ENCODE measurements around the gene GPR35. TPM values are rescaled to one million over a fixed set of nuclear protein-coding genes. Genes with fewer than 3 reads are reported as not detected.

Gene GPR35
- polyA plus RNA-seq, 1 donor (not counting 4 experiments of a cell fraction or from before 2014, with no cell fraction given): 0.04 TPM

GRCh38 chr2:240603081-240603835, 22.0 kb upstream of the GPR35 start:
- no peaks in the 10 kb centered on the region for H3K79me2 ChIP-seq (ENCODE audit: control insufficient read depth, insufficient read depth, low read length)
- H3K9ac ChIP-seq (ENCODE audit: control insufficient read depth, extremely low read depth, insufficient read depth, low read length): no peak overlapping the region
- H3K4me3 ChIP-seq (ENCODE audit: control insufficient read depth in 2 of 3, extremely low read depth in 1 of 3, insufficient read depth in 2 of 3, low read depth in 1 of 3, low read length in 3 of 3): no peak overlapping the region
- no peaks in the 10 kb centered on the region for H3K27me3 ChIP-seq (ENCODE audit: control insufficient read depth, extremely low read depth, insufficient read depth, low read length)
- no peak for DNase-seq (ENCODE audit: low read depth, low spot score)
- H3K4me1 ChIP-seq (ENCODE audit: control insufficient read depth, extremely low read depth, insufficient read depth, low read length): no peaks in the 10 kb centered on the region
- H4K20me1 ChIP-seq (ENCODE audit: control insufficient read depth, extremely low read depth, insufficient read depth, low read length): no peaks in the 10 kb centered on the region
- FAIRE-seq: no peak
- dilution Hi-C loops (cut with MboI; ENCODE audit: extremely low pct_ligation_motif_present, low sequenced_read_pairs): no loop called here
- no peaks in the 10 kb centered on the region for H3K9me1 ChIP-seq (ENCODE audit: control insufficient read depth, extremely low read depth, insufficient read depth, low read length)
- no peak overlapping the region for H3K4me2 ChIP-seq (ENCODE audit: control insufficient read depth, extremely low read depth, insufficient read depth, low read depth, low read length)
- H3K9me3 ChIP-seq (ENCODE audit: control insufficient read depth, low read depth, low read length): no peaks in the 10 kb centered on the region
- H2AFZ ChIP-seq (ENCODE audit: control insufficient read depth, low read length): no peak overlapping the region
- H3K27ac ChIP-seq (ENCODE audit: control insufficient read depth, insufficient read depth, low read length): no peak overlapping the region
- H3K36me3 ChIP-seq (ENCODE audit: control insufficient read depth in 2 of 2, extremely low read depth in 1 of 2, insufficient read depth in 2 of 2, low read length in 2 of 2): peaks cover 0 to 6% of the 10 kb centered on the region in 2 experiments
- TF ChIP-seq EZH2 (IDR thresholded peaks at IDR 0.05; ENCODE audit: low read length): no peak
- no peak for TF ChIP-seq CTCF (optimal IDR thresholded peaks at IDR 0.05 in 1 of 3, IDR thresholded peaks at IDR 0.05 in 1 of 3, conservative IDR thresholded peaks at IDR 0.05 in 1 of 3; ENCODE audit: extremely low read depth in 1 of 3, insufficient read depth in 2 of 3, low read length in 3 of 3)

GRCh38 chr2:240603846-240604245, 21.4 kb upstream of the GPR35 start:
- no peaks in the 10 kb centered on the region for H3K4me1 ChIP-seq (ENCODE audit: control insufficient read depth, extremely low read depth, insufficient read depth, low read length)
- no peak overlapping the region for H3K4me3 ChIP-seq (ENCODE audit: control insufficient read depth in 2 of 3, extremely low read depth in 1 of 3, insufficient read depth in 2 of 3, low read depth in 1 of 3, low read length in 3 of 3)
- H3K9ac ChIP-seq (ENCODE audit: control insufficient read depth, extremely low read depth, insufficient read depth, low read length): no peak overlapping the region
- no peaks in the 10 kb centered on the region for H4K20me1 ChIP-seq (ENCODE audit: control insufficient read depth, extremely low read depth, insufficient read depth, low read length)
- TF ChIP-seq CTCF (optimal IDR thresholded peaks at IDR 0.05 in 1 of 3, IDR thresholded peaks at IDR 0.05 in 1 of 3, conservative IDR thresholded peaks at IDR 0.05 in 1 of 3; ENCODE audit: extremely low read depth in 1 of 3, insufficient read depth in 2 of 3, low read length in 3 of 3) (no peak), EZH2 (IDR thresholded peaks at IDR 0.05; ENCODE audit: low read length) (no peak)
- H3K4me2 ChIP-seq (ENCODE audit: control insufficient read depth, extremely low read depth, insufficient read depth, low read depth, low read length): no peak overlapping the region
- H3K9me3 ChIP-seq (ENCODE audit: control insufficient read depth, low read depth, low read length): no peaks in the 10 kb centered on the region
- no peak overlapping the region for H2AFZ ChIP-seq (ENCODE audit: control insufficient read depth, low read length)
- H3K36me3 ChIP-seq (ENCODE audit: control insufficient read depth in 2 of 2, extremely low read depth in 1 of 2, insufficient read depth in 2 of 2, low read length in 2 of 2): peaks cover 0 to 6% of the 10 kb centered on the region in 2 experiments
- no peak for DNase-seq (ENCODE audit: low read depth, low spot score)
- dilution Hi-C loops (cut with MboI; ENCODE audit: extremely low pct_ligation_motif_present, low sequenced_read_pairs): no loop called here
- FAIRE-seq: no peak
- no peaks in the 10 kb centered on the region for H3K27me3 ChIP-seq (ENCODE audit: control insufficient read depth, extremely low read depth, insufficient read depth, low read length)
- H3K79me2 ChIP-seq (ENCODE audit: control insufficient read depth, insufficient read depth, low read length): no peaks in the 10 kb centered on the region
- no peaks in the 10 kb centered on the region for H3K9me1 ChIP-seq (ENCODE audit: control insufficient read depth, extremely low read depth, insufficient read depth, low read length)
- no peak overlapping the region for H3K27ac ChIP-seq (ENCODE audit: control insufficient read depth, insufficient read depth, low read length)
